ENCODE results near the gene SPOP. TPM values are rescaled to one million over a fixed set of nuclear protein-coding genes. Genes with fewer than 3 reads are reported as not detected.

Gene SPOP
- 52.6 TPM for polyA plus RNA-seq (2012; ENCODE audit: insufficient read length, low read depth)

GRCh38 chr17:49677933-49678847 lies at the start of gene SPOP:
Gene SPOP (minus strand): TSS chr17:49678097. CDS start chr17:49622810, 55,287 bp downstream.
- TF ChIP-seq REST (IDR thresholded peaks at IDR 0.05; ENCODE audit: insufficient read depth in 1 of 2, low read depth in 2 of 2, low read length in 2 of 2) (no peak), FOXP2 (optimal IDR thresholded peaks at IDR 0.05; ENCODE audit: borderline replicate concordance, extremely low read depth, extremely low read length, insufficient read depth) (peak; percentile 100), SIN3A (IDR thresholded peaks at IDR 0.05; ENCODE audit: borderline replicate concordance, insufficient read depth, low read length) (no peak), TAF1 (IDR thresholded peaks at IDR 0.05; ENCODE audit: borderline replicate concordance, insufficient read depth, low read length) (peak; percentile 80; the same call in 1 of the 2 replicates), POLR2AphosphoS5 (IDR thresholded peaks at IDR 0.05; ENCODE audit: low read depth, low read length) (peak; percentile 72)

- TF ChIP-seq TAF1 (IDR thresholded peaks at IDR 0.05; ENCODE audit: borderline replicate concordance, insufficient read depth, low read length), result no peak
- TF ChIP-seq POLR2AphosphoS5 (IDR thresholded peaks at IDR 0.05; ENCODE audit: low read depth, low read length), result no peak
- TF ChIP-seq SIN3A (IDR thresholded peaks at IDR 0.05; ENCODE audit: borderline replicate concordance, insufficient read depth, low read length), result no peak
- TF ChIP-seq FOXP2 (optimal IDR thresholded peaks at IDR 0.05; ENCODE audit: borderline replicate concordance, extremely low read depth, extremely low read length, insufficient read depth), result no peak
- no peak for TF ChIP-seq REST (IDR thresholded peaks at IDR 0.05; ENCODE audit: insufficient read depth in 1 of 2, low read depth in 2 of 2, low read length in 2 of 2)
Observed at GRCh38 chr17:49727380-49727779, 49.5 kb upstream of the SPOP start.

- TF ChIP-seq POLR2AphosphoS5 (IDR thresholded peaks at IDR 0.05; ENCODE audit: low read depth, low read length) (no peak), SIN3A (IDR thresholded peaks at IDR 0.05; ENCODE audit: borderline replicate concordance, insufficient read depth, low read length) (no peak), FOXP2 (optimal IDR thresholded peaks at IDR 0.05; ENCODE audit: borderline replicate concordance, extremely low read depth, extremely low read length, insufficient read depth) (no peak), TAF1 (IDR thresholded peaks at IDR 0.05; ENCODE audit: borderline replicate concordance, insufficient read depth, low read length) (no peak), REST (IDR thresholded peaks at IDR 0.05; ENCODE audit: insufficient read depth in 1 of 2, low read depth in 2 of 2, low read length in 2 of 2) (no peak)
Observed at GRCh38 chr17:49725452-49726130, 47.7 kb upstream of the SPOP start.

- TF ChIP-seq REST (IDR thresholded peaks at IDR 0.05; ENCODE audit: insufficient read depth in 1 of 2, low read depth in 2 of 2, low read length in 2 of 2) (no peak), SIN3A (IDR thresholded peaks at IDR 0.05; ENCODE audit: borderline replicate concordance, insufficient read depth, low read length) (no peak), TAF1 (IDR thresholded peaks at IDR 0.05; ENCODE audit: borderline replicate concordance, insufficient read depth, low read length) (no peak), POLR2AphosphoS5 (IDR thresholded peaks at IDR 0.05; ENCODE audit: low read depth, low read length) (no peak), FOXP2 (optimal IDR thresholded peaks at IDR 0.05; ENCODE audit: borderline replicate concordance, extremely low read depth, extremely low read length, insufficient read depth) (no peak)
Observed at GRCh38 chr17:49723423-49723822, 45.5 kb upstream of the SPOP start.
